ENCODE measurements around the gene MRM2. TPM values are rescaled to one million over a fixed set of nuclear protein-coding genes. Genes with fewer than 3 reads are reported as not detected.
A peak's percentile ranks its signal among the peaks of the same experiment; 100 is the strongest.

Gene MRM2
- 12.9 TPM for total RNA-seq

GRCh38 chr7:2241580-2242540, at the start of gene MRM2, which contains the start of gene NUDT1:
Gene MRM2 (minus strand): TSS chr7:2242205. CDS start chr7:2242169, 36 bp downstream.
Gene NUDT1 (plus strand): TSS chr7:2242226. CDS start chr7:2244575, 2,349 bp downstream.
- ATAC-seq (peak; percentile 92), DNase-seq (ENCODE audit: low spot score) (peak; percentile 89)
- intact Hi-C loops (cut with DNase I), result no loop called here

DNA sequence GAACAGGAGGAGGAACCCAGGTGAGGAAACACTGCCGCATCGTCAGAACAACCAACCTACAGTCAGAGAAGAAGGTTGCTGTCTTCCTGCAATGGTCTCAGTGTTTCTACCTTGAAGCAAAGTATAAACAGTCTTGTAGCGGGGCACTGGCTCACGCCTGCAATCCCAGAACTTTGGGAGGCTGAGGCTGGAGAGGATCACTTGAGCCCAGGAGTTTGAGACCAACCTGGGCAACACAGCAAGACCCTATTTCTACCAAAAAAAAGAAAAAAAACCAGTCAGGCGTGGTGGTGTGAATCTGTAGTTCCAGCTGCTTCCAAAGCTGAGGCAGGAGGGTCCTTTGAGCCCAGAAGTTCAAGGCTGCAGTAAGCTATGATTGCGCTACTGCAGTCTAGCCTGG, 48.9 kb upstream of the MRM2 start:
- DNase-seq (ENCODE audit: low spot score) (no peak), ATAC-seq (no peak)
- intact Hi-C loops (cut with DNase I), result no loop called here

GRCh38 chr7:2289621-2290020, 47.6 kb upstream of the MRM2 start:
- DNase-seq (ENCODE audit: low spot score), result no peak
- intact Hi-C loops (cut with DNase I), result no loop called here
- ATAC-seq, result no peak

- ATAC-seq (no peak), DNase-seq (ENCODE audit: low spot score) (no peak)
- intact Hi-C loops (cut with DNase I), result no loop called here
Observed at GRCh38 chr7:2289111-2289586, 47.1 kb upstream of the MRM2 start.

GRCh38 chr7:2288503-2288902, 46.5 kb upstream of the MRM2 start:
- ATAC-seq (no peak), DNase-seq (ENCODE audit: low spot score) (no peak)
- intact Hi-C loops (cut with DNase I), result no loop called here

DNA sequence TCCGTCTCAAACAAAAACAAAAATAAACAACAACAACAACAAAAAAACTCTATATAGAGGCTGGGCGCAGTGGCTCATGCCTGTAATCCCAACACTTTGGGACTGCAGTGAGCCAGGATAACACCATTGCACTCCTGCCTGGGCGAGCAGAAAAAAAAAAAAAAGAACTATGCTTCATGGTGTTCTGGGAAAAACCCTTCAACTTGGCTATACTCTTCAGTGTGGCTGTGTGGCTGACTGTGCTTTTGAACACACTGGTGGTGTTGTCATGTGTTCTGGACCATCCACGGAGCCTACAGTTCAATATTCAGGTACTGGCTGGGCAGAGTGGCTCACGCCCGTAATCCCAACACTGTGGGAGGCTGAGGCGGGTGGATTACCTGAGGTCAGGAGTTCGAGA, 45.7 kb upstream of the MRM2 start:
- no peak for ATAC-seq
- DNase-seq (ENCODE audit: low spot score), result no peak
- intact Hi-C loops (cut with DNase I), result no loop called here

GRCh38 chr7:2283074-2283473, 41.1 kb upstream of the MRM2 start:
- intact Hi-C loops (cut with DNase I), result loop anchor here (5.0 kb wide), 1 partner anchor 161 kb away; no protein-coding TSS in a partner anchor
- DNase-seq (ENCODE audit: low spot score) (no peak), ATAC-seq (no peak)

DNA sequence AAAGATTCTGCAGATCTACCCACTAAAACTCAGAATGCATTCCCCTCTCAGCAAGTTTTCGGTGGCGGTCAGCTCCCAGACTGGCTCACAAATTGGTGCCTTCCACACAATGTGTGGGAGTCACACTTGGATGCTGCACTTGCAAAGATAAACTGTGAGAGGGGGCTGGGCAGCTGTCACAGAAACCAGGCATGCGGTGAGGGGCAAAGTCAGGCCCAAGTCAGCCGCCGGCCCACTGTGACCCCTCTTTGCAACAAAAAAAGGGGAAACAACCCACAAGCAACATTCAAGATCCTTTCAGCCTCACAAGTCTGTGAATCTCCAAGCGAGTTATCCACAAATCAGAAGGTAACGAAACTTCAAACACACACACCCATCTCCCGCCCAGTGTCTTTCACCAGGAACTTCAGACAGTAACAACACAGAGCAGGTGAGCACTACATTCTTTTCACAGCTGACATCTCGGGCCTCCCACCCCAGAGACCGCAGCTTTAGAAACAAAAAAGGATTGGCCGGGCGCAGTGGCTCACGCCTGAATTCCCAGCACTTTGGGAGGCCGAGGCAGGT, 40.3 kb upstream of the MRM2 start:
- ATAC-seq, result no peak
- intact Hi-C loops (cut with DNase I), result loop anchor here (5.0 kb wide), 1 partner anchor 160 kb away; no protein-coding TSS in a partner anchor
- no peak for DNase-seq (ENCODE audit: low spot score)

DNA sequence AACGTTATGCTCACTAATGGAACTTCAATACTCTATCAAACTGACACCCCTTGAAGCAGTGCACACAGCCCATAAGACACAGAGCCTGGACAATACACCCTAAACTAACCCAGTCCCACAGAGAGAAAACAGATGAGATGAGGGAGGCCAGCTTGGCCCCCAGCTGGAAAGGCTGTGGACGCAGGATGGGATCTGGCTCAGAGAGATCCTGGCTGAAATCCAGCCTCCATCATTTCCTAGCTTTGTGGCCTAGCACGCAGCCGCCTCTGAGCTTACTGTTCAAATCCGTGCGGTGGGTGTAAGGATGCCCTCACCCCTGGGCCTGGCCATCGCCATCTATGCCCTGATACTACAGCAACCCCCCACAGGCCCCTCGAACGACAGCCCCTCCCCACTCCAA, 39.5 kb upstream of the MRM2 start:
- no peak for DNase-seq (ENCODE audit: low spot score)
- ATAC-seq, result peak; percentile 63
- intact Hi-C loops (cut with DNase I), result loop anchor here (5.0 kb wide), 1 partner anchor 159 kb away; no protein-coding TSS in a partner anchor

GRCh38 chr7:2280424-2280823, 38.4 kb upstream of the MRM2 start:
- no peak for ATAC-seq
- no peak for DNase-seq (ENCODE audit: low spot score)
- intact Hi-C loops (cut with DNase I), result loop anchor here (5.0 kb wide), 1 partner anchor 158 kb away; no protein-coding TSS in a partner anchor

- ATAC-seq (no peak), DNase-seq (ENCODE audit: low spot score) (no peak)
- intact Hi-C loops (cut with DNase I), result loop anchor here (5.0 kb wide), 1 partner anchor 158 kb away; no protein-coding TSS in a partner anchor
Observed at GRCh38 chr7:2279896-2280295, 37.9 kb upstream of the MRM2 start.

GRCh38 chr7:2278026-2278425, 36.0 kb upstream of the MRM2 start:
- DNase-seq (ENCODE audit: low spot score) (no peak), ATAC-seq (no peak)
- intact Hi-C loops (cut with DNase I), result no loop called here

DNA sequence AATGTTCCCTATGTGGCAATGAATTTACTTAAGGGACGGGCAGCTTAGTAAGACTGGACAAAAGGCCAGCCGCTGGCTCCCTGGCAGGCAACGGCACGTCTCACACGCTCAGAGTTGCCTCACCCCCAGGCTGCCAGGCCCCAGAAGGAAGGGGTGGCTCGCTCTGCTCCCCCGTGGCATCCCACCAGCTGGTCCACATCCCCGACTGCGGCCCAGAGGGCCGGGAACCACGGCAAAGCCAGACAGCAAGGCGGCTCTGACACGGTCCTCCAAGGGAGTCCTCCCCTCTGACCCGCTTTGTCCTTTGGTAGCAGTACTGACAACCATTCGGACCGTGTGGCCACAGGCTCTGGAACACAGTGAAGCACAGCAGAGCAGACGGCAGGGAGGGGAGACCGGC, 34.1 kb upstream of the MRM2 start:
- DNase-seq (ENCODE audit: low spot score), result no peak
- ATAC-seq, result no peak
- intact Hi-C loops (cut with DNase I), result no loop called here

DNA sequence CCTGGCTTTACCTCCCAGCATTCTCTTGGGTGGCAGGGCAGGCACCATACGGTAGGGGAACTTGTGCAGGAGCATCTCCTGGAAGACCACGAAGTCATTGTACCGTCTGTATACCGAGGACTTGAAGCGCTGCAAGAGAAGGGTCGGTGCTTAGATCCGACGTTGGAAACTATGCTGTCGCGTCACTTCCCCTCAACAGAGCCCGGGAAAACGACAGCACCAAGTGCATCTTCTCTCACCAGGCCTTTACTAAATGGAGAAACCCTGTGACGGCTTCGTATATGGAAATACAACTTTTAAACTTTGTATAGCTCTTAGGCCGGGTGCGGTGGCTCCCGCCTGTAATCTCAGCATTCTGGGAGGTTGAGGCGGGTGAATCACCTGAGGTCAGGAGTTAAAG, 33.1 kb upstream of the MRM2 start:
- no peak for DNase-seq (ENCODE audit: low spot score)
- intact Hi-C loops (cut with DNase I), result no loop called here
- ATAC-seq, result no peak

DNA sequence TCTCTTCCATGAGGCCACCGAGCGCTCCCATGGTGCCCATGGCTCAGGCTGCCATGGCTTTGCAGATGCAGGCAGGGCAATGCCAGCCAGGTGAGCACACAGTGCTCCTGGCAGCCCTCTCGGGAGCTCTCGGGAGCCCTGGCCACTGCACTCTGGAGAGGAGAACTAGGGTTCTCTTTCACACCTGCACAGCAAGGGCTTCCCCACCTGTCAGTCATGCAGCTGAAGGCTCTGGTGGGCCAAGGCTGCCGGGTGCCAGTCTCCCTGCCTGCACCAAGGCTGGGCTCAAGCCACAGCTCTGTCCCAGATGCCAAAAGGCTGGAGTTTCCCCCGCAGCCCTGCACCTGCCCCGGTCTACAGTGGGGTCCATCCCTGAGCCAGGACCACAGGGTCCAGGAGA, 32.7 kb upstream of the MRM2 start:
- ATAC-seq (no peak), DNase-seq (ENCODE audit: low spot score) (no peak)
- intact Hi-C loops (cut with DNase I), result no loop called here

DNA sequence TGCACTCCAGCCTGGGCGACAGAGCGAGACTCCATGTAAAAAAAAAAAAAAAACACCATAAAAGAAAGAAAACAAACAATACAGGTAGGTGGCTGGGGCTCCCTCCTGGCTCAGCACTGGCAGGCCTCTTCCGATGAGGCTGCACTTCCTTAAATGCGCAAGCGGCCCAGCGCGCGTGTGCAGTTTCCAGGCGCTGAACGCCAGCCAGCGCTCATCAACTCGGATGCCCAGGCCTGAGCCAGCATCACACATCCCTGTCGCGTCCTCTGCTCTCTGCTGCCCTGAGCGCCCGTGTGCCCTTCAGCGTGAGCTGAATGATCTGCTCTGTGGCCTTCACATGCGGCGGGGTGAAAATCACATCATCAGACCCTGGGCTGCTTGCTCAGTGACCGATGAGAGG, 31.9 kb upstream of the MRM2 start:
- ATAC-seq (no peak), DNase-seq (ENCODE audit: low spot score) (no peak)
- intact Hi-C loops (cut with DNase I), result no loop called here

- ATAC-seq (no peak), DNase-seq (ENCODE audit: low spot score) (no peak)
- intact Hi-C loops (cut with DNase I), result no loop called here
Observed at GRCh38 chr7:2272031-2272430, 30.0 kb upstream of the MRM2 start.

GRCh38 chr7:2271273-2272026, 29.4 kb upstream of the MRM2 start:
- ATAC-seq (peak; percentile 20), DNase-seq (ENCODE audit: low spot score) (no peak)
- intact Hi-C loops (cut with DNase I), result no loop called here

- intact Hi-C loops (cut with DNase I), result no loop called here
- ATAC-seq (no peak), DNase-seq (ENCODE audit: low spot score) (no peak)
Observed at GRCh38 chr7:2270495-2270894, 28.5 kb upstream of the MRM2 start.
